Measurements from ENCODE around the gene OSBPL2. TPM values are rescaled to one million over a fixed set of nuclear protein-coding genes. Genes with fewer than 3 reads are reported as not detected.
A peak's percentile ranks its signal among the peaks of the same experiment; 100 is the strongest.

The OSBPL2 gene
- total and polyA plus RNA-seq, 5 donors: 20.0 to 61.6 (median 44.4) TPM

- no peak overlapping the region for H3K27ac ChIP-seq (ENCODE audit: low read length)
- no peaks in the 10 kb centered on the region for H3K9me3 ChIP-seq (ENCODE audit: control insufficient read depth, low read length)
- H3K27me3 ChIP-seq (ENCODE audit: control insufficient read depth, insufficient read depth): no peaks in the 10 kb centered on the region
- peaks cover 7% of the 10 kb centered on the region for H3K4me1 ChIP-seq (ENCODE audit: control insufficient read depth, insufficient read depth, low read length)
- no peak for DNase-seq
- intact Hi-C loops (cut with DNase I): loop anchor here in 1 of 4 donors (10.0 kb wide), 1 partner anchor 102 kb away; the partner anchor contains the start of gene MTG2
- no peak overlapping the region for H3K4me3 ChIP-seq (ENCODE audit: low read length)
- ATAC-seq: no peak
- WGBS: 72% methylated on average over 6 of the region's 6 CpGs
Observed at GRCh38 chr20:62287129-62287528, 48.8 kb downstream of the OSBPL2 start.

- H3K4me1 ChIP-seq (ENCODE audit: control insufficient read depth, insufficient read depth, low read length): peaks cover 7% of the 10 kb centered on the region
- no peaks in the 10 kb centered on the region for H3K27me3 ChIP-seq (ENCODE audit: control insufficient read depth, insufficient read depth)
- WGBS: 92% methylated on average over 12 of the region's 12 CpGs
- H3K9me3 ChIP-seq (ENCODE audit: control insufficient read depth, low read length): no peaks in the 10 kb centered on the region
- no peak overlapping the region for H3K27ac ChIP-seq (ENCODE audit: low read length)
- DNase-seq (peak in 1 of 3 donors; percentile 49), ATAC-seq (no peak)
- intact Hi-C loops (cut with DNase I): loop anchor here in 1 of 4 donors (10.0 kb wide), 1 partner anchor 103 kb away; the partner anchor contains the start of gene MTG2
- no peak overlapping the region for H3K4me3 ChIP-seq (ENCODE audit: low read length)
Observed at GRCh38 chr20:62287759-62288534, 49.6 kb downstream of the OSBPL2 start.

GRCh38 chr20:62288535-62289105 lies 50.3 kb downstream of the OSBPL2 start:
- Histone ChIP-seq H3K4me3 (ENCODE audit: low read length) (no peak overlapping the region), H3K9me3 (ENCODE audit: control insufficient read depth, low read length) (no peaks in the 10 kb centered on the region), H3K4me1 (ENCODE audit: control insufficient read depth, insufficient read depth, low read length) (peaks cover 7% of the 10 kb centered on the region), H3K27me3 (ENCODE audit: control insufficient read depth, insufficient read depth) (no peaks in the 10 kb centered on the region), H3K27ac (ENCODE audit: low read length) (no peak overlapping the region)
- intact Hi-C loops (cut with DNase I): loop anchor here in 1 of 4 donors (10.0 kb wide), 1 partner anchor 104 kb away; the partner anchor contains the start of gene MTG2
- peak in 1 of 3 donors; percentile 29 for DNase-seq
- WGBS: 89% methylated on average over 15 of the region's 15 CpGs
- no peak for ATAC-seq

- intact Hi-C loops (cut with DNase I): loop anchor here in 1 of 4 donors (10.0 kb wide), 1 partner anchor 104 kb away; the partner anchor contains the start of gene MTG2
- Histone ChIP-seq H3K4me3 (ENCODE audit: low read length) (no peak overlapping the region), H3K27me3 (ENCODE audit: control insufficient read depth, insufficient read depth) (no peaks in the 10 kb centered on the region), H3K27ac (ENCODE audit: low read length) (no peak overlapping the region), H3K9me3 (ENCODE audit: control insufficient read depth, low read length) (no peaks in the 10 kb centered on the region), H3K4me1 (ENCODE audit: control insufficient read depth, insufficient read depth, low read length) (peaks cover 7% of the 10 kb centered on the region)
- no peak for ATAC-seq
- 85% methylated on average over 14 of the region's 14 CpGs for WGBS
- peak in 1 of 3 donors; percentile 31 for DNase-seq
Observed at GRCh38 chr20:62289131-62289530, 50.8 kb downstream of the OSBPL2 start.

GRCh38 chr20:62289898-62290297 lies 51.6 kb downstream of the OSBPL2 start:
- no peak for ATAC-seq
- Histone ChIP-seq H3K4me1 (ENCODE audit: control insufficient read depth, insufficient read depth, low read length) (peaks cover 7% of the 10 kb centered on the region), H3K27me3 (ENCODE audit: control insufficient read depth, insufficient read depth) (no peaks in the 10 kb centered on the region), H3K4me3 (ENCODE audit: low read length) (no peak overlapping the region), H3K9me3 (ENCODE audit: control insufficient read depth, low read length) (no peaks in the 10 kb centered on the region), H3K27ac (ENCODE audit: low read length) (no peak overlapping the region)
- DNase-seq: peak in 1 of 3 donors; percentile 6
- WGBS: 90% methylated on average over 8 of the region's 8 CpGs
- intact Hi-C loops (cut with DNase I): loop anchor here in 2 of 4 donors (10.0 kb wide), 1 partner anchor 105 kb away; the partner anchor contains the start of gene MTG2 (in 2 of the 2)

GRCh38 chr20:62291251-62292066 lies 53.1 kb downstream of the OSBPL2 start:
- peak in 1 of 3 donors; percentile 56 for DNase-seq
- peak; percentile 17 to 35 for ATAC-seq
- intact Hi-C loops (cut with DNase I): loop anchor here in 1 of 4 donors (10.0 kb wide), 1 partner anchor 107 kb away; the partner anchor contains the start of gene MTG2
- H3K27ac ChIP-seq (ENCODE audit: low read length): no peak overlapping the region
- H3K4me3 ChIP-seq (ENCODE audit: low read length): no peak overlapping the region
- 96% methylated on average over 29 of the region's 29 CpGs for WGBS
- peaks cover under 1% of the 10 kb centered on the region for H3K4me1 ChIP-seq (ENCODE audit: control insufficient read depth, insufficient read depth, low read length)
- H3K9me3 ChIP-seq (ENCODE audit: control insufficient read depth, low read length): no peaks in the 10 kb centered on the region
- H3K27me3 ChIP-seq (ENCODE audit: control insufficient read depth, insufficient read depth): no peaks in the 10 kb centered on the region

GRCh38 chr20:62292108-62292507 lies 53.8 kb downstream of the OSBPL2 start:
- H3K27ac ChIP-seq (ENCODE audit: low read length): no peak overlapping the region
- intact Hi-C loops (cut with DNase I): loop anchor here in 1 of 4 donors (10.0 kb wide), 1 partner anchor 107 kb away; the partner anchor contains the start of gene MTG2
- peak in 1 of 3 donors; percentile 3 for DNase-seq
- H3K9me3 ChIP-seq (ENCODE audit: control insufficient read depth, low read length): no peaks in the 10 kb centered on the region
- H3K4me3 ChIP-seq (ENCODE audit: low read length): no peak overlapping the region
- H3K4me1 ChIP-seq (ENCODE audit: control insufficient read depth, insufficient read depth, low read length): no peaks in the 10 kb centered on the region
- whole genome bisulfite sequencing: 91% methylated on average over 11 of the region's 11 CpGs
- no peaks in the 10 kb centered on the region for H3K27me3 ChIP-seq (ENCODE audit: control insufficient read depth, insufficient read depth)
- ATAC-seq: no peak

GRCh38 chr20:62293111-62293784 lies 54.9 kb downstream of the OSBPL2 start:
- DNase-seq (peak in 1 of 3 donors; percentile 30), ATAC-seq (no peak)
- no peaks in the 10 kb centered on the region for H3K9me3 ChIP-seq (ENCODE audit: control insufficient read depth, low read length)
- no peaks in the 10 kb centered on the region for H3K27me3 ChIP-seq (ENCODE audit: control insufficient read depth, insufficient read depth)
- H3K4me3 ChIP-seq (ENCODE audit: low read length): no peak overlapping the region
- 90% methylated on average over 20 of the region's 20 CpGs for WGBS
- intact Hi-C loops (cut with DNase I): loop anchor here in 1 of 4 donors (10.0 kb wide), 1 partner anchor 108 kb away; the partner anchor contains the start of gene MTG2
- H3K27ac ChIP-seq (ENCODE audit: low read length): no peak overlapping the region
- H3K4me1 ChIP-seq (ENCODE audit: control insufficient read depth, insufficient read depth, low read length): no peaks in the 10 kb centered on the region

GRCh38 chr20:62293946-62294345 lies 55.6 kb downstream of the OSBPL2 start:
- Histone ChIP-seq H3K27ac (ENCODE audit: low read length) (no peak overlapping the region), H3K9me3 (ENCODE audit: control insufficient read depth, low read length) (no peaks in the 10 kb centered on the region), H3K4me1 (ENCODE audit: control insufficient read depth, insufficient read depth, low read length) (no peaks in the 10 kb centered on the region), H3K4me3 (ENCODE audit: low read length) (no peak overlapping the region), H3K27me3 (ENCODE audit: control insufficient read depth, insufficient read depth) (no peaks in the 10 kb centered on the region)
- WGBS: 82% methylated on average over 9 of the region's 9 CpGs
- intact Hi-C loops (cut with DNase I): loop anchor here in 1 of 4 donors (10.0 kb wide), 1 partner anchor 109 kb away; the partner anchor contains the start of gene MTG2
- ATAC-seq (no peak), DNase-seq (no peak)

- intact Hi-C loops (cut with DNase I): loop anchor here in 1 of 4 donors (10.0 kb wide), 1 partner anchor 110 kb away; the partner anchor contains the start of gene MTG2
- 63% methylated on average over 17 of the region's 17 CpGs for WGBS
- H3K9me3 ChIP-seq (ENCODE audit: control insufficient read depth, low read length): no peaks in the 10 kb centered on the region
- no peak overlapping the region for H3K27ac ChIP-seq (ENCODE audit: low read length)
- H3K4me1 ChIP-seq (ENCODE audit: control insufficient read depth, insufficient read depth, low read length): no peaks in the 10 kb centered on the region
- H3K27me3 ChIP-seq (ENCODE audit: control insufficient read depth, insufficient read depth): no peaks in the 10 kb centered on the region
- peak in 1 of 3 donors; percentile 18 for DNase-seq
- H3K4me3 ChIP-seq (ENCODE audit: low read length): no peak overlapping the region
- ATAC-seq: no peak
Observed at GRCh38 chr20:62294516-62294915, 56.2 kb downstream of the OSBPL2 start.

Data from right cardiac atrium (tissue), 5 donors.